K562 (cell line): ENCODE results near the gene CDK4. TPM values are rescaled to one million over a fixed set of nuclear protein-coding genes. Genes with fewer than 3 reads are reported as not detected.

ENCODE experiments used
- ADNP ChIP-seq: fragments of 200-800 bp; sonication (Bioruptor generic); IDR thresholded peaks from 2 replicates; pipeline ENCODE4 v1.6.1; 2016; ENCODE audit warnings: missing genetic modification characterization, missing compliant biosample characterization
- ARID3A ChIP-seq: IDR thresholded peaks from 2 replicates; pipeline ENCODE4 v1.6.1; 2012; ENCODE audit warnings: low read depth, low read length, improper control_type of control experiment, borderline replicate concordance
- ATF1 ChIP-seq, 2 experiments: fragments of 450-650 bp in 1 of 2; IDR thresholded peaks; 2 replicates each; pipeline ENCODE4 v1.6.1; 2016; ENCODE audit warnings: missing compliant biosample characterization in 1 of 2, missing genetic modification characterization in 1 of 2
- CHD2 ChIP-seq: IDR thresholded peaks from 2 replicates; pipeline ENCODE4 v1.6.1; 2011; ENCODE audit warnings: low read depth, low read length
- CXXC5 ChIP-seq: fragments of 250-450 bp; sonication (Bioruptor Pico); IDR thresholded peaks from 2 replicates; pipeline ENCODE4 v1.8.0; 2022; ENCODE audit warnings: inconsistent platforms, mild to moderate bottlenecking, moderate library complexity
- ELF1 ChIP-seq: fragments of 200-800 bp; sonication (Bioruptor generic); IDR thresholded peaks from 2 replicates; pipeline ENCODE4 v1.6.1; 2016; ENCODE audit warnings: missing genetic modification characterization, missing compliant biosample characterization
- ETS1 ChIP-seq: conservative IDR thresholded peaks from 2 replicates; pipeline ENCODE4 v1.6.1; 2011; ENCODE audit warnings: low read depth, mild to moderate bottlenecking, low read length; ENCODE audit not compliant: control insufficient read depth
- FOXP1 ChIP-seq: sonication (generic); formaldehyde crosslinking; IDR thresholded peaks from 2 replicates; pipeline ENCODE4 v1.8.0; 2022; ENCODE audit warnings: mild to moderate bottlenecking, missing genetic modification reagents
- GTF2E2 ChIP-seq: fragments of 200-800 bp; sonication (Bioruptor generic); IDR thresholded peaks from 2 replicates; pipeline ENCODE4 v1.6.1; 2016; ENCODE audit warnings: missing genetic modification characterization, missing compliant biosample characterization
- HDAC1 ChIP-seq, 2 experiments: fragments of 450-650 bp; IDR thresholded peaks; 2 replicates each; pipeline ENCODE4 v1.6.1; 2016 to 2017; ENCODE audit warnings: inconsistent platforms in 1 of 2, mild to moderate bottlenecking in 1 of 2, moderate library complexity in 1 of 2
- HMBOX1 ChIP-seq: sonication (generic); IDR thresholded peaks from 2 replicates; pipeline ENCODE4 v1.6.1; 2016
- HNRNPK ChIP-seq: fragments of 200-400 bp; formaldehyde crosslinking; IDR thresholded peaks from one replicate; pipeline ENCODE4 v1.6.1; 2018; ENCODE audit warnings: mild to moderate bottlenecking, low read depth, low read length; ENCODE audit not compliant: poor library complexity, severe bottlenecking
- KDM4B ChIP-seq, 2 experiments: fragments of 450-650 bp in 1 of 2; sonication (generic) in 1 of 2; IDR thresholded peaks; 2 replicates each; pipeline ENCODE4 v1.6.1; 2016 to 2017; ENCODE audit warnings: borderline replicate concordance in 2 of 2, antibody characterized with exemption in 1 of 2, low read depth in 1 of 2, mild to moderate bottlenecking in 1 of 2
- LEF1 ChIP-seq: fragments of 450-650 bp; IDR thresholded peaks from 2 replicates; pipeline ENCODE4 v1.6.1; 2016; ENCODE audit warnings: mild to moderate bottlenecking
- MTF1 ChIP-seq: fragments of 250-450 bp; sonication (Bioruptor Pico); IDR thresholded peaks from 2 replicates; pipeline ENCODE4 v1.9.0; 2021; ENCODE audit warnings: moderate library complexity, mild to moderate bottlenecking, inconsistent platforms, borderline replicate concordance
- PYGO2 ChIP-seq: fragments of 450-650 bp; IDR thresholded peaks from 2 replicates; pipeline ENCODE4 v1.6.1; 2016; ENCODE audit warnings: mild to moderate bottlenecking, missing genetic modification characterization, moderate library complexity, missing compliant biosample characterization
- SMAD4 ChIP-seq: fragments of 250-450 bp; sonication (Bioruptor Pico); conservative IDR thresholded peaks from 2 replicates; pipeline ENCODE4 v1.8.0; 2021; ENCODE audit warnings: inconsistent platforms, mild to moderate bottlenecking, moderate library complexity
- ZBTB7A ChIP-seq: IDR thresholded peaks from 2 replicates; pipeline ENCODE4 v1.6.1; 2011; ENCODE audit warnings: low read depth, mild to moderate bottlenecking, low read length, moderate library complexity, borderline replicate concordance; ENCODE audit not compliant: control insufficient read depth
- ZC3H8 ChIP-seq: fragments of 450-650 bp; IDR thresholded peaks from 2 replicates; pipeline ENCODE4 v1.6.1; 2017
- ZFPM2 ChIP-seq: fragments of 250-450 bp; sonication (Bioruptor Pico); IDR thresholded peaks from 2 replicates; pipeline ENCODE4 v1.5.1; 2022; ENCODE audit warnings: mild to moderate bottlenecking
- ZNF133 ChIP-seq: fragments of 250-450 bp; sonication (Bioruptor Pico); IDR thresholded peaks from 2 replicates; pipeline ENCODE4 v1.4.0; 2020; ENCODE audit warnings: mild to moderate bottlenecking
- ZNF23 ChIP-seq: fragments of 250-450 bp; sonication (Bioruptor Pico); IDR thresholded peaks from 2 replicates; pipeline ENCODE4 v1.4.0; 2020; ENCODE audit warnings: mild to moderate bottlenecking
- ZNF511 ChIP-seq: sonication (generic); formaldehyde crosslinking; IDR thresholded peaks from 2 replicates; pipeline ENCODE4 v1.8.0; 2022; ENCODE audit warnings: mild to moderate bottlenecking, missing genetic modification reagents
- ZNF57 ChIP-seq: fragments of 450-650 bp; formaldehyde crosslinking; IDR thresholded peaks from 2 replicates; pipeline ENCODE4 v1.4.0; 2020; ENCODE audit warnings: mild to moderate bottlenecking, moderate library complexity
- ZNF695 ChIP-seq: fragments of 450-650 bp; formaldehyde crosslinking; IDR thresholded peaks from 2 replicates; pipeline ENCODE4 v1.4.0; 2020; ENCODE audit warnings: mild to moderate bottlenecking, moderate library complexity
- polyA plus RNA-seq, 8 experiments: library from polyadenylated mRNA; depleted of rRNA in 4 of 8; stranded (reverse) in 5 of 8; unstranded in 3 of 8; fragments of >200 nt; fragmentation: Nextera tagmentation in 2 of 8; fragmentation: Illumina TruSeq in 1 of 8; extraction: Ambion mirVana in 2 of 8; extraction: Trizol in 1 of 8; gene quantifications; 2 replicates each; pipeline versions ENCODE4 v1.2.1 to v1.2.3, GENCODE V29; 2011 to 2014; ENCODE audit warnings: inconsistent platforms in 1 of 8, missing spikeins in 1 of 8
- total RNA-seq, 7 experiments: library from RNA; depleted of rRNA in 6 of 7; stranded (reverse); fragments of >200 nt in 6 of 7; fragmentation: Illumina TruSeq in 2 of 7; extraction: Trizol in 2 of 7; gene quantifications; 2 replicates each; pipeline versions ENCODE4 v1.2.1 to v1.2.3, GENCODE V29; 2011 to 2021; ENCODE audit warnings: low replicate concordance in 1 of 7

The CDK4 gene
- total and polyA plus RNA-seq, 9 of the 15 experiments (the other 6 are each of a cell fraction or from before 2014, with no cell fraction given): 37.8 to 436 (median 238) TPM

GRCh38 chr12:57744777-57745484, 7.2 kb downstream of the CDK4 start, which contains the start of gene TSPAN31 (continued):
- TF ChIP-seq PYGO2 (tag): no peak
- TF ChIP-seq MTF1: no peak
- peak; percentile 79 for TF ChIP-seq ELF1 (tag)
- TF ChIP-seq SMAD4: peak; percentile 9; the same call in 1 of the 2 replicates
- peak; percentile 61; the same call in 1 of the 2 replicates for TF ChIP-seq ATF1 (CRISPR knock-in tag; IDR thresholded peaks at IDR 0.05)
- peak; percentile 99 for TF ChIP-seq ATF1 (tag; IDR thresholded peaks at IDR 0.05)
- TF ChIP-seq GTF2E2 (tag): no peak; the same call in 1 of the 2 replicates
- no peak for TF ChIP-seq ARID3A
- no peak; the same call in 1 of the 2 replicates for TF ChIP-seq ZNF57 (CRISPR knock-in tag)
- TF ChIP-seq LEF1: no peak
- peak in 1 of 2 experiments; percentile 23; a peak in 1 of 4 replicates for TF ChIP-seq HDAC1 (IDR thresholded peaks at IDR 0.05)
- TF ChIP-seq HMBOX1: no peak
- no peak for TF ChIP-seq ZNF23 (CRISPR knock-in tag)
- TF ChIP-seq ETS1: no peak
- TF ChIP-seq ADNP (tag): no peak
- TF ChIP-seq FOXP1 (CRISPR knock-in tag): no peak; the same call in 1 of the 2 replicates
- no peak for TF ChIP-seq HNRNPK
- TF ChIP-seq ZNF695 (CRISPR knock-in tag): no peak
- 0 out of 2 replicates have a peak, but pooled peaks have one; percentile 52 for TF ChIP-seq ZNF511 (CRISPR knock-in tag)
- 0 out of 2 replicates have a peak, but pooled peaks have one; percentile 33 for TF ChIP-seq ZFPM2 (CRISPR knock-in tag)
- peak; percentile 56; the same call in 1 of the 2 replicates for TF ChIP-seq CHD2
- TF ChIP-seq KDM4B (IDR thresholded peaks at IDR 0.05; ENCODE audit: borderline replicate concordance in 2 of 2, low read depth in 1 of 2): no peak
- peak; percentile 62 for TF ChIP-seq ZBTB7A
- no peak for TF ChIP-seq ZC3H8
- peak; percentile 57; the same call in 1 of the 2 replicates for TF ChIP-seq CXXC5 (CRISPR knock-in tag)
- no peak for TF ChIP-seq ZNF133 (CRISPR knock-in tag)
